GM04503 (cell line): ENCODE results near the gene PRLH.
"Not testable (repeated sequence)": the region's sequence is repeated elsewhere in the genome, so short reads cannot be mapped to it uniquely, and the experiment has no call there.

ENCODE experiments used
- DNase-seq: peaks from one replicate; pipeline ENCODE4 v3.0.0-alpha.2; 2012; ENCODE audit warnings: low read depth

The PRLH gene

GRCh38 chr2:237601453-237602116, 35.2 kb downstream of the PRLH start:
- DNase-seq = no peak

DNA sequence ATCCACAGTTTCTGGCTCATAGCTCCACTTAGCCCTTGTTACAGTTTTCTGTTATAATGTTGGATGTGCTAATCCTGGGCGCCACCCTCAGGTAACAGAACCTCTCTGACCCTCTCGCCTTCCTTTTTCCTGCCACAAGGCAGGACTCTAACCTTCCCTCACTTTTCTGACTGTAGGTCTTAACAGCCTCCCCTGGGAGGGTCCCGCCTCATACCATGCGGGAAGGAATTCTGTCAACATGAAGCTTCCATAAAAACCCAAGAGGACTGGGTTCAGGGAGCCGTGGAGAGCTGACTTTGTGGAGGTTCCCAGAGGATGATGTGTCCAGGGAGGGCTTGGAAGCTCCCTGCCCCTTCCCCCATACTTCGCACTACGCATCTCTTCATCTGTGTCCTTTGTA, 36.0 kb downstream of the PRLH start:
- DNase-seq = no peak

- no peak for DNase-seq
These were observed 36.8 kb downstream of the PRLH start for GRCh38 chr2:237603049-237603717.

GRCh38 chr2:237603718-237604362, 37.5 kb downstream of the PRLH start:
- DNase-seq = no peak

DNA sequence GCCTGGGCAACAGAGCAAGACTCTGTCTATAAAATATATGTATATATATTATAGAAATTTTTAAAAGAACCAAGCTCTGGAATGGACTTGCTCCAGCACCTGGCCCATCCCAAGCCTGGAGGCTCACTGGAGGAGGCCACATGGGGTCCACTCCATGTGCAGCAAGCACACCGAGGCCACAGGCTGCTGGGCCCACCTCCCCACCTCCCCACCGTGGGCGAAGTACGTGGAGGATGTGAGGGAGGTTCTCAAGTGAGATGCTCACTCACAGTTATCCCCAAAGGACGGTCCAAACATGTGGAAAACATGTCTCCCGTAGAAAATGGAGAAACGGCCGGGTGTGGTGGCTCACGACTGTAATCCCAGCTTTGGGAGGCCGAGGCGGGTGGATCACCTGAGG, 38.0 kb downstream of the PRLH start:
- no peak for DNase-seq

DNA sequence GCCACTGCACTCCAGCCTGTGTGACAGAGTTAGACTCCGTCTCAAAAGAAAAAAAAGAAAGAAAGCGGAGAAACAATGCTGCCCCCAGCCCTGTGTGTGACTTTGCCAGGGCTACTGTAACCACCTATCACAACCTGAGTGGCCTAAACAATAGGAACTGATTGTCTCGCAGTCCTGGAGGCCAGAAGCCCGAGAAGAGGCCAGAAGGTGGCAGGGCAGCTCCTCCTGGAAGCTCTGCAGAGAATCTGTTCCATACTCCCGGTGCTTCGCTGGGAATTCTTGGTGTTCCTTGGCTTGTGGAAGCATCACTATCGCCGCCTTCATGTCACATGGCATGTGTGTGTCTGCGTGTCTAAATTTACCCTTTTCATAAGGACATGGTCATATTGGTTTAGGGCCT, 38.6 kb downstream of the PRLH start:
- DNase-seq = no peak

GRCh38 chr2:237606522-237606921, 40.1 kb downstream of the PRLH start:
- DNase-seq = not testable (repeated sequence)

DNA sequence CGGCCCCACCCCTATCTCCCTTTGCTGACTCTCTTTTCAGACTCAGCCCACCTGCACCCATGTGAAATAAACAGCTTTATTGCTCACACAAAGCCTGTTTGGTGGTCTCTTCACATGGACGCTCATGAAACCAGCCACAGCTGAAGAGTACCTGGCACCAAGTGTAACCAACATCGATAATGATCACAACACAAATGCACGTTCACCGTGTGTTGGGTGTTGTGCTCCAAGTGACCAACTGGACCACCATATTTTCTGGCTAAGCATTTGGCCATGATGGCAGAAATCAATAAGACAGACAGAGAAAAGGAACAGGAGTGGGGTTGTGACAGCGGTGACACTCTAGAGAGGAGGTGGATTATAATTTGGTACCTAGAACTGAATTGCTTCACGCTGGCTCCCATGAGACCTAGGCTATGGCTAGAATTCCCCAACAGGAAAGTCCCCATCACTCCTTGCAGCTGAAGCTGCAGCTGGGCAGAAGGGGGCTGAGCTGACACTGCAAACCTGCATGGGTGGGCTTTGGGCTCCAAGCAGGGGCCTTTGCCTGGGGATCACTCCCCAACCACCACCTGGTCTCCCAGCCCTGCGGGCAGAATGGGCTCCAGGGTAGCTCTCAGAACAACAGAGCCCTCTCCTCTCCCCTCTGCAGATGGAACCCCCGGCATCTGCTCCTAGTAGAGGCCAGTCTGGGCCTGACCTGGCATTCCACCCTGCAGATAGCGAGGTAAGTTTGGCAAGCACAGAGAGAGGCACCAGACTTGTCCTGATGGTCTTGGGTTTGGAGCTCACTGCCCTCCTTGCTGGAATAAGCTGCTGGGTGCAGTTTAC, 46.4 kb downstream of the PRLH start:
- no peak for DNase-seq

GRCh38 chr2:237613679-237614078, 47.3 kb downstream of the PRLH start:
- no peak for DNase-seq

GRCh38 chr2:237614151-237614720, 47.9 kb downstream of the PRLH start:
- DNase-seq = no peak

DNA sequence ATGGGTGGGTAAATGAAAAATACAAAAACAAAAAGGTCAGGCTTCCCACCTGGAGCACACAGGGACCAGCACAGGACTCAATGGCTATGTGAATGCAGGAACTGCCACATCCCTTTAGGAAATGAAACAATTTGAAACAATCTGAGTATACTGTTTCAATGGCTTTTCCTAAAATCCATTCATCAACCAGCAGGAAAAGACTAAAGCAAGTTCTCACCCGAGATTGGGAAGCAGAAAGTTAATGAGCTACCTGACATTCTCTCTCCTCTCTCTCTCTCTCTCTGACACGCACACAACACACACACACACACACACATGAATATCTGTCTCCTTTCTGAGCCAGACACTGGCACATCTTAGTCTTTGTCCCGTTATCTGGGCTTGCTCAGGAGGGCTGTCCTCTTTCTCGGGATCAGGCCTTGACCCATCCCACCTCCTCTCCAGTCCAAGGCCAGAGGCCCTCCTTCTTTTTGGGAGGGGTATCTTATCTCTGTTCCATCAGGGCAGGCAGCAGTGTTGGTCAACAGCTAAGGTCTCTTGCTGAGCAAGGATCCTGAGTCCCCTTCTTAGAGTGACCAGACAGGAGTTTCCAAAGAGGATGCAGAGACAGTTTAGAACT, 49.4 kb downstream of the PRLH start:
- no peak for DNase-seq

DNA sequence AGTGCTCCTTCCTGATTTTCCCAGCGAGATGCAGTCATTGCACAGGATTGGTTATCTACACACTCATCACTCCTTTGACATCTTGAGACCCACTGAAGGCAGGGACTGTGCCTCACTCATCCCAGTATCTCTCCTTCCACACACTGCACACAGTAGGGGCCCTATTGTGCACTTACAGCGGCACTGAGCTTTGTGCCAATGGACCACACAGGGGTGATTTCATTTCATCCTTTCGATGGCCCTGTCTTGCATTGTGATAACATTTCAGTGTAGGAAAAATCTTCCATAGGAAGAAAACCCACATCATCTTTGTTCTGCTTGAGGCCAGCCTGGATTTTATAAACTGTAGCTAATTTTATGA, 50.0 kb downstream of the PRLH start:
- no peak for DNase-seq
